Heart left ventricle (tissue), 16 donors: ENCODE data around the gene GNB3. TPM values are rescaled to one million over a fixed set of nuclear protein-coding genes. Genes with fewer than 3 reads are reported as not detected.
"Not testable (repeated sequence)": the region's sequence is repeated elsewhere in the genome, so short reads cannot be mapped to it uniquely, and the experiment has no call there.

Experiments
- ATAC-seq, 4 donors: fragments of 200-7000 bp; cut with Tn5 transposase; one replicate each; pipeline ENCODE4 v1.9.1; 2020 to 2022; ENCODE audit warnings: moderate library complexity in 4 of 4, mild to moderate bottlenecking in 3 of 4, moderate number of reproducible peaks in 1 of 4
- DNase-seq, 5 donors: peaks; one replicate each; pipeline ENCODE4 v3.0.0-alpha.2; 2020
- H3K27ac ChIP-seq, 12 donors: fragments of 200-600 bp; sonication (generic) in 4 of 12; one replicate each; pipeline versions ENCODE4 v1.5.0 to v1.8.0; 2016 to 2022; ENCODE audit warnings: mild to moderate bottlenecking in 2 of 12
- H3K27me3 ChIP-seq, 9 donors: fragments of 200-600 bp; sonication (generic) in 2 of 9; one replicate each; pipeline versions ENCODE4 v1.5.1 to v1.8.0; 2016 to 2022; ENCODE audit warnings: mild to moderate bottlenecking in 3 of 9
- H3K36me3 ChIP-seq, 9 donors: fragments of 200-600 bp; sonication (generic) in 2 of 9; one replicate each; pipeline versions ENCODE4 v1.5.0 to v1.8.0; 2018 to 2022; ENCODE audit warnings: mild to moderate bottlenecking in 2 of 9
- H3K4me1 ChIP-seq, 12 donors: fragments of 200-600 bp; sonication (generic) in 4 of 12; one replicate each; pipeline versions ENCODE4 v1.5.0 to v1.8.0; 2016 to 2022; ENCODE audit warnings: mild to moderate bottlenecking in 3 of 12
- H3K4me3 ChIP-seq, 12 donors: fragments of 200-600 bp; sonication (generic) in 4 of 12; one replicate each; pipeline versions ENCODE4 v1.5.0 to v1.8.0; 2017 to 2022; ENCODE audit warnings: mild to moderate bottlenecking in 9 of 12, moderate library complexity in 4 of 12
- H3K9me3 ChIP-seq, 12 donors: fragments of 200-600 bp; sonication (generic) in 4 of 12; one replicate each; pipeline versions ENCODE4 v1.5.0 to v1.8.0; 2016 to 2022; ENCODE audit warnings: mild to moderate bottlenecking in 1 of 12
- POLR2A ChIP-seq, 2 donors: fragments of 450-650 bp; IDR thresholded peaks; one replicate each; pipeline ENCODE4 v1.6.1; 2017; ENCODE audit warnings: antibody characterized with exemption in 2 of 2, mild to moderate bottlenecking in 2 of 2, moderate library complexity in 2 of 2
- WGBS, 4 donors: extraction: QIAGEN DNeasy Blood & Tissue Kit in 2 of 4; methylation state at CpG; one replicate each; pipeline versions ENCODE4 v1.1.5 to v1.1.7; 2013 to 2018; 5-methylcytosine and 5-hydroxymethylcytosine counted together
- intact Hi-C, 10 donors: fragments of 100-400 bp; cut with DNase I; formaldehyde crosslinking; loops; one replicate each; pipeline versions ENCODE4 v1.11.1 to v1.14.2; 2022
- polyA plus RNA-seq, 2 donors: library from polyadenylated mRNA; stranded (reverse); fragments of 200-250 nt; gene quantifications; one replicate each; pipeline ENCODE4 v1.2.3, GENCODE V29; 2013
- total RNA-seq, 9 donors: library from RNA; depleted of rRNA in 2 of 9; stranded (reverse); fragments of >200 nt in 2 of 9; fragmentation: NEBNext Ultra II Directional in 3 of 9; extraction: Animal tissue kit (Norgen Biotek cat#: 25700) in 3 of 9; gene quantifications; one replicate each; pipeline versions ENCODE4 v1.1.0 to v1.2.4, GENCODE V29; 2016 to 2023
- TF ChIP-seq, protein P1 (sequence below), 12 donors: fragments of 200-600 bp; sonication (generic) in 4 of 12; IDR thresholded peaks; one replicate each; pipeline versions ENCODE4 v1.5.0 to v1.8.0; 2018 to 2022; ENCODE audit warnings: antibody characterized with exemption in 12 of 12, mild to moderate bottlenecking in 5 of 12
- donor health status: ischemic (EF 13 %, LVEDD 7.1; RV severe dilation, severe dysfunction).
- donor health status: healthy with polysubstance abuse.
- donor health status: DM: no; HTN: yes; CAD: no.
- donor health status: DM: no; HTN: no; CAD: no.
- donor health status: ischemic (EF 25% LVEDD 6.9; RV normal size, moderate dysfunction).
- donor health status: ischemic (EF 25% LVEDD 5.7; RV mildly dilated, moderate dysfunction).
- donor health status: healthy.
- donor health status: DM: yes; HTN: yes; CAD: no.
- donor health status: ischemic (EF 35%, LVEDD 5.7; RV mildly dilated, moderate dysfunction).
- donor health status: nonischemic (EF 11% LVEDD 7.7; RV severe dilation, severe dysfunction).
- donor health status: DM: yes; HTN: yes; CAD: no.
- donor health status: PGD.
- donor health status: ischemic (EF 29% LVEDD 5.4; RV normal size, mild dysfunction).
- donor health status: nonischemic (EF 23%, LVEDD 6.1; RV moderate dilation, normal function).

The GNB3 gene
- total and polyA plus RNA-seq, 11 donors = 0.64 to 12.4 (median 6.2) TPM

DNA sequence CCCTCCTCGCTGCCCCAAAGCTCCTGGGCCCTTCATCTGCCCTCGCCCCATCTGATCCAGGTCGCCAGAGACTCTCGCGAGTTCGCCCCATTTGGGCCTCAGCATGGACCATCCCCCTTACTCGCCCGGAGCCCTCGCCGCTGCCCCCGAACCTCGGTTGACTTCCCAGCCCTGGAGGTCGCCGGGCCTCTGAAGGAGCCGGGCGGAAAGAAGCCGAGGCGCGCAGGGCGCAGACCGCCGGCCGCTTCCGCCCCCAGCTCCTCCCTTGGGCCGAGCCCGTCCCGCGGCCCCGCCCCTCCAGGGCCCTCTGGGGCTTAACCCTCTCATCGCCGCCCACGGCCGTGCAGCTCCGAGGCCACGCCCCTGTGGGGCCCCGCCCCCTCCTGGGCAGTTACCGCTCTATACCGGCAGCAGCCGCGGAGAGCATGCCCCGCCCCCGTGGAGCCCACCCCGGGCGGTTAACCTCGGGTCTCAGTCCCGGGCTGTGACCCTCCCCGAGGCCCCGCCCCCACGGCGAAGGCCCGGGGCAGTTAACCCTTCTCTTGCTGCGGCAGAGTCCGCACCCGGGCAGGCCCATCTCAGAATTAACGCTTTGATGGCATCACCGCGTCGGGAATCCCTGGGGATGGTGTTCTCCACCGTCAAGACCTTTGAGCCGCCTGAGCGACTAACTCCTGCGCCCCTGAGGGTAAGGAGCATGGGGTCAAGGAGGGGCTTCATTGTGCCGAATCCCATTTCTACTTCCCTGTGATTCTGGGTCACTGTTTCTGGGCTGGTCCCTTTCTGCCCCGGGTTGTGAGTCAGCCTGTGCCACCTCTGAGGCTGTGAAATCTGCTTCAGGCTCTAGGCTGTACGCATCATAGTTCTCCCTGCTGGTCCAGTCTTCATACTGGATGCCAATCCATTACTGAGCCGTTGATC lies 32.6 kb downstream of the GNB3 start, which contains the start of gene SPSB2:
SPSB2 (minus strand) TSS at position 210 of the 921 bp plus-strand sequence. CDS start 402 bp downstream, outside the sequence.
- intact Hi-C loops = loop anchor here in 5 of 10 donors (1.0 to 10.0 kb wide), 7 partner anchors 17 to 94 kb away; partner anchors contain the start of gene ATN1 (in 1 of the 5)
- Histone ChIP-seq H3K4me1 (peaks cover 15 to 50% (median 38%) of the 10 kb centered on the region in 12 donors), H3K36me3 (peaks cover 0 to 41% (median 26%) of the 10 kb centered on the region in 9 donors), H3K27ac (peak within 1 kb of the TSS in 11 of 12 donors; percentile 78 to 91 (median 84)), H3K27me3 (no peaks in the 10 kb centered on the region), H3K4me3 (peak within 1 kb of the TSS; percentile 49 to 93 (median 74)), H3K9me3 (no peaks in the 10 kb centered on the region)
- WGBS, 4 donors = 1 to 4% (median 2%) methylated on average over 5 to 66 of the region's 66 CpGs
- ATAC-seq (peak; percentile 87 to 94 (median 92)), DNase-seq (peak; percentile 98 to 99 (median 98))
- peak; percentile 18 to 72 for TF ChIP-seq POLR2A (IDR thresholded peaks at IDR 0.05)
- TF ChIP-seq, protein P1, sequence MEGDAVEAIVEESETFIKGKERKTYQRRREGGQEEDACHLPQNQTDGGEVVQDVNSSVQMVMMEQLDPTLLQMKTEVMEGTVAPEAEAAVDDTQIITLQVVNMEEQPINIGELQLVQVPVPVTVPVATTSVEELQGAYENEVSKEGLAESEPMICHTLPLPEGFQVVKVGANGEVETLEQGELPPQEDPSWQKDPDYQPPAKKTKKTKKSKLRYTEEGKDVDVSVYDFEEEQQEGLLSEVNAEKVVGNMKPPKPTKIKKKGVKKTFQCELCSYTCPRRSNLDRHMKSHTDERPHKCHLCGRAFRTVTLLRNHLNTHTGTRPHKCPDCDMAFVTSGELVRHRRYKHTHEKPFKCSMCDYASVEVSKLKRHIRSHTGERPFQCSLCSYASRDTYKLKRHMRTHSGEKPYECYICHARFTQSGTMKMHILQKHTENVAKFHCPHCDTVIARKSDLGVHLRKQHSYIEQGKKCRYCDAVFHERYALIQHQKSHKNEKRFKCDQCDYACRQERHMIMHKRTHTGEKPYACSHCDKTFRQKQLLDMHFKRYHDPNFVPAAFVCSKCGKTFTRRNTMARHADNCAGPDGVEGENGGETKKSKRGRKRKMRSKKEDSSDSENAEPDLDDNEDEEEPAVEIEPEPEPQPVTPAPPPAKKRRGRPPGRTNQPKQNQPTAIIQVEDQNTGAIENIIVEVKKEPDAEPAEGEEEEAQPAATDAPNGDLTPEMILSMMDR (IDR thresholded peaks at IDR 0.05) = peak in 1 of 12 donors; percentile 20

DNA sequence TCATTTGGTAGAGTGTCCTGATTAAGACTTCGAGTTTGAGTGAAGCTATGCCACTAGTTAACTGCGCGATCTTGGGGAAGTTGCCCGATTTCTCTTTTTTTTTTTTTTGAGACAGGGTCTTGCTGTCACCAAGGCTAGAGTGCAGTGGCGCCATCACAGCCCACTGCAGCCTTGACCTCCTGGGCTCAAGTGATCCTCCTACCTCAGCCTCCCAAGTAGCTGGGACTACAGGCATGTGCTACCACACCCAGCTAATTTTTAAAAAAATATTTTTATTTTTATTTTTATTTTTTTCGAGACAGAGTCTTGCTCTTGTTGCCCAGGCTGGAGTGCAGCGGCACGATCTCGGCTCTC lies 33.3 kb downstream of the GNB3 start:
- ATAC-seq, DNase-seq, H3K9me3 ChIP-seq, H3K27me3 ChIP-seq: not testable (repeated sequence)
- peak overlapping the region in 10 of 12 donors; percentile 57 to 93 (median 77) for H3K4me3 ChIP-seq
- peak overlapping the region in 11 of 12 donors; percentile 78 to 91 (median 84) for H3K27ac ChIP-seq
- peaks cover 0 to 38% (median 24%) of the 10 kb centered on the region in 9 donors for H3K36me3 ChIP-seq
- peaks cover 8 to 44% (median 32%) of the 10 kb centered on the region in 12 donors for H3K4me1 ChIP-seq
- whole genome bisulfite sequencing, 4 donors = 57 to 67% (median 62%) methylated on average over 9 of the region's 9 CpGs
- intact Hi-C loops = loop anchor here in 3 of 10 donors (5.0 to 10.0 kb wide), 4 partner anchors 53 to 93 kb away; partner anchors contain the start of gene ATN1 (in 1 of the 3)

DNA sequence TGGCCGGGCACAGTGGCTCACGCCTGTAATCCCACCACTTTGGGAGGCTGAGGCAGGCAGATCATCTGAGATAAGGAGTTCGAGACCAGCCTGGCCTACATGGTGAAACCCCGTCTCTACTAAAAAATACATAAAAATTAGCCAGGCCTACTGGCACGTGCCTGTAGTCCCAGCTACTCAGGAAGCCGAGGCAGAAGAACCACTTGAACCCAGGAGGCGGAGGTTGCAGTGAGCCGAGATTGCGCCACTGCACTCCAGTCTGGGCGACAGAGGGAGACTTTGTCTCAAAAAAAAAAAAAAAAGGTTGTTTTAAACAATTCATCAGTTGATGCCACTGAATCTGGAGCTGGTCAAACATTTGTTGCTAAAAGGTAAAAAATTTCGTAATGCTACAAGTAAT lies 39.1 kb downstream of the GNB3 start:
- not testable (repeated sequence) for H3K4me3 ChIP-seq, DNase-seq, H3K4me1 ChIP-seq, H3K27me3 ChIP-seq, H3K9me3 ChIP-seq, ATAC-seq, H3K27ac ChIP-seq
- 91 to 95% (median 92%) methylated on average over 11 of the region's 11 CpGs for WGBS, 4 donors
- intact Hi-C loops = loop anchor here in 1 of 10 donors (10.0 kb wide), 1 partner anchor 85 kb away; no protein-coding TSS in a partner anchor
- peaks cover 0 to 27% (median 12%) of the 10 kb centered on the region in 9 donors for H3K36me3 ChIP-seq

DNA sequence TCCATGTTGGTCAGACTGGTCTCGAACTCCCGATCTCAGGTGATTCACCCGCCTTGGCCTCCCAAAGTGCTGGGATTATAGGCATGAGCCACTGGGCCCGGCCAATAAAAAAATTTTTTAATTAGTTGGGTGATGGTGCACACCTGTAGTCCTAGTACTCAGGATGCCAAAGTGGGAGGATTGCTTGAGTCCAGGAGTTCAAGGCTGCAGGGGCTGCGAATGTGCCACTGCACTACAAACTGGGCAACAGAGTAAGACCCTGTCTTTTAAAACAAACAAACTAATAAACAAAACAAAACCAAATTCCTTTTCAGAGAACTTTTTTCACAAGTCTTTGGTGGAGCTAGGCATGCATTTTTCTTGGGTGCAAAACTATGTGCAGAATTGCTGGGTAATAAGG lies 42.5 kb downstream of the GNB3 start:
- WGBS, 4 donors = 97 to 100% (median 98%) methylated on average over 5 of the region's 5 CpGs

DNA sequence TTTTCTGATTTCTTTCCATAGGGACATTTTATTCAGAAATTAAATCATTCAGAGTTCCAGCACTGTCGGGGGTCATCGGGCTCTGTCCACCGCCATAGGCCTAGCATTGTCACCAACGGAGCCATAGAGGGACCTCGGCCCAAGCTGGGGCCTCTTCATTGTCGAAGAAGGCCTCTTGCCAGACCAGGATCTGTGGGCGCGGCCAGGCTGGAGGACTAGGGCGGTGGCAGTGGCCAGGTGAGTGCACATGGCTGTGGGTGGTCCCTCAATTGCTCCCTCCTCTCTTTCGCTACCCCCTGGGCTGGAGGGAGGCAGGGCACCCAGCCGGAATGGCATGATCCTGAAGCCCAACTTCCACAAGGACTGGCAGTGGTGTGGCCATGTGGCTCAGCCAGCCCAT lies 43.0 kb downstream of the GNB3 start:
- TF ChIP-seq, protein P1 (IDR thresholded peaks at IDR 0.05) = no peak
- no peak for TF ChIP-seq POLR2A (IDR thresholded peaks at IDR 0.05)
- H3K9me3 ChIP-seq = no peaks in the 10 kb centered on the region
- H3K36me3 ChIP-seq = peaks cover 0 to 25% (median 15%) of the 10 kb centered on the region in 9 donors
- 90 to 97% (median 95%) methylated on average over 5 to 11 of the region's 11 CpGs for WGBS, 4 donors
- no peaks in the 10 kb centered on the region for H3K4me1 ChIP-seq
- intact Hi-C loops = no loop called here
- H3K27me3 ChIP-seq = no peaks in the 10 kb centered on the region
- no peak overlapping the region for H3K4me3 ChIP-seq
- H3K27ac ChIP-seq = no peak overlapping the region
- ATAC-seq (peak in 2 of 4 donors; percentile 34 to 45), DNase-seq (no peak)

More for the DNA sequence above, 42.5 kb downstream of the GNB3 start:
- Histone ChIP-seq H3K4me1 (no peaks in the 10 kb centered on the region), H3K9me3 (no peaks in the 10 kb centered on the region), H3K36me3 (peaks cover 0 to 25% (median 15%) of the 10 kb centered on the region in 9 donors), H3K4me3 (no peak overlapping the region), H3K27me3 (no peaks in the 10 kb centered on the region), H3K27ac (no peak overlapping the region)
- ATAC-seq (no peak), DNase-seq (no peak)
- no peak for TF ChIP-seq POLR2A (IDR thresholded peaks at IDR 0.05)
- intact Hi-C loops = no loop called here
